GM12878 (cell line): ENCODE measurements around the gene TSGA10. TPM values are rescaled to one million over a fixed set of nuclear protein-coding genes. Genes with fewer than 3 reads are reported as not detected.

ENCODE experiments used
- ATAC-seq: fragments of 200-7000 bp; cut with Tn5 transposase; 3 replicates; pipeline ENCODE4 v1.9.1; 2020; ENCODE audit warnings: mild to moderate bottlenecking, moderate library complexity
- BruUV-seq: library from RNA; stranded (reverse); fragments of 400-500 nt; replicated peaks from 2 replicates; lab custom pipeline; 2021; lab: Mats Ljungman, UMichigan
- CTCF ChIA-PET: fragments of 300-600 bp; sonication (Branson Sonifier 250); formaldehyde crosslinking; extraction: SDS; loops from one replicate; lab custom pipeline; 2021; ENCODE audit warnings: inconsistent platforms; lab: Yijun Ruan, JAX
- POLR2A ChIA-PET: fragments of 350-600 bp; formaldehyde crosslinking; extraction: SDS; loops from one replicate; lab custom pipeline; 2021; ENCODE audit warnings: inconsistent platforms; lab: Charles Lee
- RAD21 ChIA-PET: fragments of 300-600 bp; sonication (Branson Sonifier 250); formaldehyde crosslinking; loops from one replicate; lab custom pipeline; 2023; ENCODE audit warnings: antibody characterized with exemption; ENCODE audit not compliant: unreplicated experiment; lab: Charles Lee
- SMC1A ChIA-PET: fragments of 300-600 bp; sonication (Branson Sonifier 250); formaldehyde crosslinking; loops from one replicate; lab custom pipeline; 2023; ENCODE audit not compliant: unreplicated experiment, uncharacterized antibody; lab: Charles Lee
- DNase-seq: peaks from one replicate; pipeline ENCODE4 v3.0.0-alpha.2; 2011; ENCODE audit warnings: low read depth, low spot score
- FAIRE-seq: peaks from 3 replicates; lab custom pipeline; 2011; peaks lifted over from hg19 to GRCh38; lab: Jason Lieb, UNC
- H2AFZ ChIP-seq: 2 replicates; pipeline ENCODE4 v1.6.0; 2011; ENCODE audit warnings: low read depth, low read length, control low read depth; ENCODE audit not compliant: control insufficient read depth
- H3K27ac ChIP-seq: 2 replicates; pipeline ENCODE4 v1.5.1; 2011; ENCODE audit warnings: control low read depth; ENCODE audit not compliant: control insufficient read depth, insufficient read depth
- H3K27me3 ChIP-seq, 2 experiments: replicated peaks in 1 of 2; 2 replicates each; pipeline versions ENCODE4 v1.6.0 to v1.6.1; 2011; ENCODE audit warnings: low read length in 1 of 2; ENCODE audit not compliant: control insufficient read depth in 2 of 2, insufficient read depth in 2 of 2
- H3K36me3 ChIP-seq, 2 experiments: 2 replicates each; pipeline ENCODE4 v1.5.1; 2011; ENCODE audit warnings: low read length in 1 of 2; ENCODE audit not compliant: control insufficient read depth in 2 of 2, insufficient read depth in 2 of 2
- H3K4me1 ChIP-seq: 2 replicates; pipeline ENCODE4 v1.6.1; 2011; ENCODE audit warnings: mild to moderate bottlenecking, low read length, moderate library complexity, mixed read lengths; ENCODE audit not compliant: control insufficient read depth, insufficient read depth
- H3K4me2 ChIP-seq: 2 replicates; pipeline ENCODE4 v1.6.0; 2011; ENCODE audit warnings: control low read depth; ENCODE audit not compliant: control insufficient read depth, insufficient read depth
- H3K4me3 ChIP-seq: fragments of 200-600 bp; sonication (generic); 2 replicates; pipeline ENCODE4 v1.5.1; 2016
- H3K79me2 ChIP-seq: 2 replicates; pipeline ENCODE4 v1.6.0; 2011; ENCODE audit warnings: low read length; ENCODE audit not compliant: control insufficient read depth, insufficient read depth
- H3K9ac ChIP-seq: 2 replicates; pipeline ENCODE4 v1.8.0; 2011; ENCODE audit warnings: low read length, control low read depth, mixed read lengths; ENCODE audit not compliant: control insufficient read depth, insufficient read depth
- H3K9me3 ChIP-seq: replicated peaks from 3 replicates; pipeline ENCODE4 v1.5.1; 2011; ENCODE audit warnings: mild to moderate bottlenecking, low read length; ENCODE audit not compliant: control insufficient read depth, insufficient read depth
- H4K20me1 ChIP-seq: 2 replicates; pipeline ENCODE4 v1.6.0; 2011; ENCODE audit not compliant: control insufficient read depth, insufficient read depth
- CHD4 ChIP-seq: fragments of 200-600 bp; sonication (generic); IDR thresholded peaks from 2 replicates; pipeline ENCODE4 v1.6.1; 2016; ENCODE audit warnings: mild to moderate bottlenecking
- ESRRA ChIP-seq: IDR thresholded peaks from 2 replicates; pipeline ENCODE4 v1.6.1; 2012; ENCODE audit warnings: mild to moderate bottlenecking, low read length, improper control_type of control experiment
- MEF2A ChIP-seq: IDR thresholded peaks from 2 replicates; pipeline ENCODE4 v1.6.1; 2011; ENCODE audit warnings: low read depth, mild to moderate bottlenecking, low read length, moderate library complexity; ENCODE audit not compliant: insufficient read depth
- MYB ChIP-seq: fragments of 150-350 bp; IDR thresholded peaks from 2 replicates; pipeline ENCODE4 v1.6.1; 2014; ENCODE audit warnings: mild to moderate bottlenecking, low read depth, low read length, borderline replicate concordance
- NR2C1 ChIP-seq: fragments of 450-650 bp; IDR thresholded peaks from 2 replicates; pipeline ENCODE4 v1.6.1; 2017; ENCODE audit warnings: antibody characterized with exemption, mild to moderate bottlenecking, moderate library complexity
- NRF1 ChIP-seq: conservative IDR thresholded peaks from 2 replicates; pipeline ENCODE4 v1.6.1; 2011; ENCODE audit warnings: mild to moderate bottlenecking, low read depth, low read length, improper control_type of control experiment
- PAX5 ChIP-seq: IDR thresholded peaks from 2 replicates; pipeline ENCODE4 v1.6.1; 2011; ENCODE audit warnings: low read depth, low read length, borderline replicate concordance
- STAT1 ChIP-seq: fragments of 450-650 bp; conservative IDR thresholded peaks from 2 replicates; pipeline ENCODE4 v1.6.1; 2014; ENCODE audit warnings: antibody characterized with exemption, mild to moderate bottlenecking
- SUZ12 ChIP-seq: fragments of 200-600 bp; sonication (generic); IDR thresholded peaks from one replicate; pipeline ENCODE4 v1.6.1; 2018; ENCODE audit warnings: antibody characterized with exemption, mild to moderate bottlenecking; ENCODE audit not compliant: unreplicated experiment
- WRNIP1 ChIP-seq: IDR thresholded peaks from 2 replicates; pipeline ENCODE4 v1.6.1; 2011; ENCODE audit warnings: low read depth, low read length, improper control_type of control experiment, borderline replicate concordance
- ZNF207 ChIP-seq: fragments of 450-650 bp; IDR thresholded peaks from 2 replicates; pipeline ENCODE4 v1.6.1; 2014; ENCODE audit warnings: antibody characterized with exemption, mild to moderate bottlenecking, borderline replicate concordance
- WGBS: methylation state at CpG from one replicate; pipeline ENCODE4 v1.1.6; 2016; ENCODE audit warnings: low lambda C conversion rate; ENCODE audit not compliant: insufficient replicate concordance, insufficient coverage; ENCODE audit errors: missing lambda C conversion rate; 5-methylcytosine and 5-hydroxymethylcytosine counted together
- in situ Hi-C: fragments of 300-500 bp; cut with MboI; formaldehyde crosslinking; loops from 9 replicates; pipeline ENCODE4 v1.14.3; 2018; ENCODE audit warnings: mixed read lengths
- intact Hi-C: fragments of 100-400 bp; cut with micrococcal nuclease; formaldehyde crosslinking; loops from one replicate; pipeline ENCODE4 v1.14.2; 2022; ENCODE audit not compliant: unreplicated experiment
- polyA plus RNA-seq, 11 experiments: library from polyadenylated mRNA; depleted of rRNA in 4 of 11; unstranded in 6 of 11; stranded (reverse) in 5 of 11; fragments of >200 nt; fragmentation: Nextera tagmentation in 4 of 11; fragmentation: Illumina TruSeq in 1 of 11; extraction: Ambion mirVana in 4 of 11; extraction: Trizol in 1 of 11; gene quantifications; 1 replicate in 1 of 11; 2 replicates in 10 of 11; pipeline versions ENCODE4 v1.2.1 to v1.2.3, GENCODE V29; 2011 to 2016; ENCODE audit warnings: inconsistent platforms in 2 of 11, missing spikeins in 2 of 11, low read depth in 1 of 11
- total RNA-seq, 4 experiments: library from RNA; depleted of rRNA in 3 of 4; stranded (reverse); fragments of >200 nt in 3 of 4; fragmentation: Illumina TruSeq in 1 of 4; extraction: Trizol in 1 of 4; gene quantifications; 2 replicates each; pipeline versions ENCODE4 v1.2.1 to v1.2.3, GENCODE V29; 2013 to 2021

The TSGA10 gene
- total and polyA plus RNA-seq, 10 of the 15 experiments (the other 5 are each of a cell fraction or from before 2014, with no cell fraction given), result 5.3 to 13.5 (median 8.6) TPM

- H3K27me3 ChIP-seq, result no peaks in the 10 kb centered on the region
- H3K4me1 ChIP-seq, result peaks cover 10% of the 10 kb centered on the region; the same call in 1 of the 2 replicates
- BruUV-seq, result no TSS peak
- H3K9ac ChIP-seq, result no peak overlapping the region
- ChIA-PET SMC1A (interaction anchor here (1.6 kb wide), 1 partner anchor 102 kb away, joined by 3 read pairs; no protein-coding TSS in a partner anchor), RAD21 (interaction anchor here (1.6 to 4.7 kb wide), 2 partner anchors 112 to 419 kb away, joined by 4 to 35 read pairs; no protein-coding TSS in a partner anchor), CTCF (interaction anchor here (2.2 kb wide), 1 partner anchor 230 kb away, joined by 13 read pairs; no protein-coding TSS in a partner anchor), POLR2A (no interaction called here)
- no peaks in the 10 kb centered on the region for H3K36me3 ChIP-seq
- ATAC-seq (no peak), DNase-seq (no peak), FAIRE-seq (no peak)
- no peaks in the 10 kb centered on the region for H3K79me2 ChIP-seq
- TF ChIP-seq SUZ12 (no peak), NRF1 (no peak), NR2C1 (no peak), MEF2A (no peak), WRNIP1 (no peak), ESRRA (no peak), MYB (no peak), CHD4 (no peak), PAX5 (no peak), ZNF207 (no peak), STAT1 (no peak)
- H3K4me3 ChIP-seq, result no peak overlapping the region
- H3K27ac ChIP-seq, result no peak overlapping the region
- no peak overlapping the region for H3K4me2 ChIP-seq
- in situ Hi-C loops (loop anchor here (5.0 to 25.0 kb wide), 3 partner anchors 49 to 656 kb away; no protein-coding TSS in a partner anchor), intact Hi-C loops (loop anchor here (2.0 to 10.0 kb wide), 2 partner anchors 113 to 483 kb away; partner anchors contain the start of genes MITD1 and MRPL30)
- no peak overlapping the region for H2AFZ ChIP-seq
- H3K9me3 ChIP-seq, result no peaks in the 10 kb centered on the region
- 64% methylated on average over 3 of the region's 3 CpGs for WGBS
- no peaks in the 10 kb centered on the region for H4K20me1 ChIP-seq
Observed at GRCh38 chr2:99067871-99068625, 86.7 kb downstream of the TSGA10 start.
